ENCODE measurements around the gene ASB2. TPM values are rescaled to one million over a fixed set of nuclear protein-coding genes. Genes with fewer than 3 reads are reported as not detected.

ASB2 gene
- total RNA-seq, 2 donors from 2014 or later = 0.11 TPM; not detected in 1

- Mint-ChIP-seq H3K4me1 (peaks cover 16% of the 10 kb centered on the region), H3K27ac (no peak overlapping the region), H3K4me3 (peak overlapping the region; percentile 48), H3K9me3 (no peaks in the 10 kb centered on the region), H3K36me3 (ENCODE audit: low read depth) (no peaks in the 10 kb centered on the region), H3K27me3 (ENCODE audit: insufficient read depth) (peaks cover 46% of the 10 kb centered on the region)
- Histone ChIP-seq H3K27me3 (ENCODE audit: control insufficient read depth, insufficient read depth, low read length, poor library complexity, severe bottlenecking) (peaks cover 26% of the 10 kb centered on the region), H3K27ac (ENCODE audit: low read depth, low read length) (no peak overlapping the region), H3K4me3 (ENCODE audit: low read length) (peak overlapping the region; percentile 53), H3K9ac (ENCODE audit: extremely low read depth, low read length, poor library complexity, severe bottlenecking) (no peak overlapping the region), H3K9me3 (ENCODE audit: control insufficient read depth, low read length) (no peaks in the 10 kb centered on the region), H3K36me3 (ENCODE audit: control insufficient read depth, insufficient read depth, low read length) (no peaks in the 10 kb centered on the region), H3K4me1 (ENCODE audit: control insufficient read depth, insufficient read depth, low read length) (peaks cover 9% of the 10 kb centered on the region)
- 82 to 83% methylated on average over 23 to 46 of the region's 46 CpGs for WGBS, 2 experiments (ENCODE audit: insufficient coverage in 1 of 2, insufficient read length in 1 of 2)
- peak; percentile 68 for DNase-seq
- TF ChIP-seq, protein P1, sequence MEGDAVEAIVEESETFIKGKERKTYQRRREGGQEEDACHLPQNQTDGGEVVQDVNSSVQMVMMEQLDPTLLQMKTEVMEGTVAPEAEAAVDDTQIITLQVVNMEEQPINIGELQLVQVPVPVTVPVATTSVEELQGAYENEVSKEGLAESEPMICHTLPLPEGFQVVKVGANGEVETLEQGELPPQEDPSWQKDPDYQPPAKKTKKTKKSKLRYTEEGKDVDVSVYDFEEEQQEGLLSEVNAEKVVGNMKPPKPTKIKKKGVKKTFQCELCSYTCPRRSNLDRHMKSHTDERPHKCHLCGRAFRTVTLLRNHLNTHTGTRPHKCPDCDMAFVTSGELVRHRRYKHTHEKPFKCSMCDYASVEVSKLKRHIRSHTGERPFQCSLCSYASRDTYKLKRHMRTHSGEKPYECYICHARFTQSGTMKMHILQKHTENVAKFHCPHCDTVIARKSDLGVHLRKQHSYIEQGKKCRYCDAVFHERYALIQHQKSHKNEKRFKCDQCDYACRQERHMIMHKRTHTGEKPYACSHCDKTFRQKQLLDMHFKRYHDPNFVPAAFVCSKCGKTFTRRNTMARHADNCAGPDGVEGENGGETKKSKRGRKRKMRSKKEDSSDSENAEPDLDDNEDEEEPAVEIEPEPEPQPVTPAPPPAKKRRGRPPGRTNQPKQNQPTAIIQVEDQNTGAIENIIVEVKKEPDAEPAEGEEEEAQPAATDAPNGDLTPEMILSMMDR (conservative IDR thresholded peaks at IDR 0.05) = no peak
Measured at GRCh38 chr14:93938751-93939303, 37.5 kb downstream of the ASB2 start.

- Histone ChIP-seq H3K27me3 (ENCODE audit: control insufficient read depth, insufficient read depth, low read length, poor library complexity, severe bottlenecking) (peaks cover 26% of the 10 kb centered on the region), H3K9me3 (ENCODE audit: control insufficient read depth, low read length) (no peaks in the 10 kb centered on the region), H3K9ac (ENCODE audit: extremely low read depth, low read length, poor library complexity, severe bottlenecking) (no peak overlapping the region), H3K36me3 (ENCODE audit: control insufficient read depth, insufficient read depth, low read length) (no peaks in the 10 kb centered on the region), H3K4me3 (ENCODE audit: low read length) (no peak overlapping the region), H3K27ac (ENCODE audit: low read depth, low read length) (no peak overlapping the region), H3K4me1 (ENCODE audit: control insufficient read depth, insufficient read depth, low read length) (peaks cover 9% of the 10 kb centered on the region)
- Mint-ChIP-seq H3K9me3 (no peaks in the 10 kb centered on the region), H3K36me3 (ENCODE audit: low read depth) (no peaks in the 10 kb centered on the region), H3K4me3 (no peak overlapping the region), H3K27ac (no peak overlapping the region), H3K27me3 (ENCODE audit: insufficient read depth) (peaks cover 46% of the 10 kb centered on the region), H3K4me1 (peaks cover 16% of the 10 kb centered on the region)
- no peak for DNase-seq
- WGBS, 2 experiments (ENCODE audit: insufficient coverage in 1 of 2, insufficient read length in 1 of 2) = 94 to 98% methylated on average over 10 to 13 of the region's 13 CpGs
- TF ChIP-seq, protein P1 (conservative IDR thresholded peaks at IDR 0.05) = no peak
Measured at GRCh38 chr14:93937519-93937918, 38.9 kb downstream of the ASB2 start.

- H3K27ac ChIP-seq (ENCODE audit: low read depth, low read length) = no peak overlapping the region
- H3K9me3 ChIP-seq (ENCODE audit: control insufficient read depth, low read length) = no peaks in the 10 kb centered on the region
- Mint-ChIP-seq H3K27me3 (ENCODE audit: insufficient read depth) (peaks cover 41% of the 10 kb centered on the region), H3K36me3 (ENCODE audit: low read depth) (no peaks in the 10 kb centered on the region), H3K4me1 (peaks cover 10% of the 10 kb centered on the region), H3K9me3 (no peaks in the 10 kb centered on the region), H3K27ac (no peak overlapping the region), H3K4me3 (no peak overlapping the region)
- H3K27me3 ChIP-seq (ENCODE audit: control insufficient read depth, insufficient read depth, low read length, poor library complexity, severe bottlenecking) = peaks cover 26% of the 10 kb centered on the region
- no peak overlapping the region for H3K4me3 ChIP-seq (ENCODE audit: low read length)
- H3K36me3 ChIP-seq (ENCODE audit: control insufficient read depth, insufficient read depth, low read length) = no peaks in the 10 kb centered on the region
- TF ChIP-seq, protein P1 (conservative IDR thresholded peaks at IDR 0.05) = no peak
- no peak overlapping the region for H3K9ac ChIP-seq (ENCODE audit: extremely low read depth, low read length, poor library complexity, severe bottlenecking)
- WGBS, 2 experiments (ENCODE audit: insufficient coverage in 1 of 2, insufficient read length in 1 of 2) = 91% methylated on average over 6 of the region's 6 CpGs; no CpG with 5 or more reads in 1 of the 2 experiments
- H3K4me1 ChIP-seq (ENCODE audit: control insufficient read depth, insufficient read depth, low read length) = peaks cover 8% of the 10 kb centered on the region
- DNase-seq = no peak
Measured at GRCh38 chr14:93936926-93937325, 39.4 kb downstream of the ASB2 start.
